HepG2 (cell line): ENCODE data around the gene BLMH. TPM values are rescaled to one million over a fixed set of nuclear protein-coding genes. Genes with fewer than 3 reads are reported as not detected.
A peak's percentile ranks its signal among the peaks of the same experiment; 100 is the strongest.

Source experiments
- ATAC-seq: fragments of 200-7000 bp; cut with Tn5 transposase; 3 replicates; pipeline ENCODE4 v1.9.1; 2020; ENCODE audit warnings: mild to moderate bottlenecking, moderate library complexity
- BruUV-seq: library from RNA; stranded (reverse); fragments of 400-500 nt; replicated peaks from 2 replicates; lab custom pipeline; 2021; lab: Mats Ljungman, UMichigan
- CTCF ChIA-PET: fragments of 300-600 bp; formaldehyde crosslinking; extraction: SDS; loops from one replicate; lab custom pipeline; 2021; ENCODE audit warnings: low total read pairs, inconsistent platforms, low intra/inter-chr PET ratio; lab: Yijun Ruan, JAX
- POLR2A ChIA-PET: fragments of 350-600 bp; sonication (Branson Sonifier 250); formaldehyde crosslinking; loops from one replicate; lab custom pipeline; 2020; ENCODE audit warnings: antibody characterized with exemption, inconsistent platforms; lab: Yijun Ruan, JAX
- DNase-seq: peaks from one replicate; pipeline ENCODE4 v3.0.0-alpha.2; 2015; ENCODE audit warnings: low spot score
- FAIRE-seq: peaks from 3 replicates; lab custom pipeline; 2011; peaks lifted over from hg19 to GRCh38; lab: Jason Lieb, UNC
- H2AFZ ChIP-seq: one replicate; pipeline ENCODE4 v1.6.1; 2011; ENCODE audit warnings: low read length, inconsistent platforms
- H3K27ac ChIP-seq: fragments of 300-600 bp; 3 replicates; pipeline ENCODE4 v1.8.0; 2011; ENCODE audit warnings: mixed run types, mild to moderate bottlenecking, mixed read lengths, low read length, inconsistent platforms; ENCODE audit not compliant: insufficient read depth; ENCODE audit errors: extremely low read length
- H3K27me3 ChIP-seq, 2 experiments: fragments of 200-600 bp in 1 of 2; 2 replicates in 1 of 2; 3 replicates in 1 of 2; pipeline versions ENCODE4 v1.6.0 to v1.8.0; 2011; ENCODE audit warnings: low read length in 2 of 2, mild to moderate bottlenecking in 2 of 2, moderate library complexity in 2 of 2, inconsistent platforms in 1 of 2; ENCODE audit not compliant: insufficient read depth in 2 of 2, control insufficient read depth in 1 of 2
- H3K36me3 ChIP-seq, 2 experiments: fragments of 200-600 bp in 1 of 2; replicated peaks in 1 of 2; 2 replicates in 1 of 2; 3 replicates in 1 of 2; pipeline versions ENCODE4 v1.5.1 to v1.8.0; 2011; ENCODE audit warnings: low read length in 2 of 2, inconsistent platforms in 1 of 2; ENCODE audit not compliant: insufficient read depth in 2 of 2, control insufficient read depth in 1 of 2
- H3K4me1 ChIP-seq: 2 replicates; pipeline ENCODE4 v1.5.1; 2012; ENCODE audit warnings: low read length, inconsistent platforms; ENCODE audit not compliant: insufficient read depth
- H3K4me2 ChIP-seq: 2 replicates; pipeline ENCODE4 v1.6.0; 2011; ENCODE audit warnings: low read depth, low read length, inconsistent platforms
- H3K4me3 ChIP-seq, 3 experiments: fragments of 200-600 bp in 1 of 3; sonication (generic), shearing (Covaris generic) in 1 of 3; replicated peaks in 1 of 3; 2 replicates each; pipeline ENCODE4 v1.5.1; 2011 to 2016; ENCODE audit warnings: low read length in 3 of 3, inconsistent platforms in 2 of 3, low read depth in 2 of 3, mild to moderate bottlenecking in 2 of 3, control low read depth in 1 of 3, mixed read lengths in 1 of 3; ENCODE audit not compliant: insufficient read depth in 1 of 3
- H3K79me2 ChIP-seq: one replicate; pipeline ENCODE4 v1.6.1; 2011; ENCODE audit warnings: low read length, inconsistent platforms; ENCODE audit not compliant: insufficient read depth
- H3K9ac ChIP-seq: 2 replicates; pipeline ENCODE4 v1.6.0; 2011; ENCODE audit warnings: mild to moderate bottlenecking, low read depth, low read length, inconsistent platforms; ENCODE audit not compliant: insufficient read depth
- H3K9me3 ChIP-seq: 2 replicates; pipeline ENCODE4 v1.5.1; 2012; ENCODE audit warnings: mild to moderate bottlenecking, low read length
- H4K20me1 ChIP-seq: 2 replicates; pipeline ENCODE4 v1.6.0; 2011; ENCODE audit warnings: inconsistent platforms, mild to moderate bottlenecking, low read length, moderate library complexity; ENCODE audit not compliant: insufficient read depth
- ATF1 ChIP-seq: IDR thresholded peaks from 2 replicates; pipeline ENCODE4 v1.6.1; 2016; ENCODE audit warnings: mild to moderate bottlenecking, control low read depth
- CBX2 ChIP-seq, 2 experiments: fragments of 200-600 bp in 1 of 2; sonication (generic); formaldehyde crosslinking in 1 of 2; IDR thresholded peaks; 2 replicates each; pipeline versions ENCODE4 v1.7.0 to v1.8.1; 2018 to 2022; ENCODE audit warnings: low read depth in 2 of 2, low read length in 1 of 2, mild to moderate bottlenecking in 1 of 2, missing genetic modification reagents in 1 of 2
- HCFC1 ChIP-seq: fragments of 150-350 bp; IDR thresholded peaks from 2 replicates; pipeline ENCODE4 v1.6.1; 2014; ENCODE audit warnings: low read depth, low read length
- MATR3 ChIP-seq: sonication (generic); formaldehyde crosslinking; IDR thresholded peaks from 2 replicates; pipeline ENCODE4 v1.4.0; 2020; ENCODE audit warnings: missing genetic modification reagents
- MNT ChIP-seq: fragments of 450-650 bp; IDR thresholded peaks from 2 replicates; pipeline ENCODE4 v1.6.1; 2016
- NFIB ChIP-seq: sonication (generic); formaldehyde crosslinking; IDR thresholded peaks from 2 replicates; pipeline ENCODE4 v1.9.0; 2021; ENCODE audit warnings: missing genetic modification reagents, mild to moderate bottlenecking, borderline replicate concordance
- NFYC ChIP-seq: IDR thresholded peaks from 2 replicates; pipeline ENCODE4 v1.6.1; 2016; ENCODE audit warnings: missing genetic modification reagents, missing compliant biosample characterization
- REL ChIP-seq: sonication (generic); formaldehyde crosslinking; conservative IDR thresholded peaks from 2 replicates; pipeline ENCODE4 v1.8.0; 2022; ENCODE audit warnings: mild to moderate bottlenecking, missing genetic modification reagents, moderate library complexity
- REST ChIP-seq, 2 experiments: IDR thresholded peaks; 2 replicates each; pipeline ENCODE4 v1.6.1; 2011 to 2012; ENCODE audit warnings: low read length in 2 of 2, borderline replicate concordance in 1 of 2, low read depth in 1 of 2, mild to moderate bottlenecking in 1 of 2, moderate library complexity in 1 of 2
- ZEB1 ChIP-seq: IDR thresholded peaks from 2 replicates; pipeline ENCODE4 v1.6.1; 2012; ENCODE audit warnings: mild to moderate bottlenecking, low read depth, inconsistent platforms; ENCODE audit not compliant: insufficient replicate concordance
- ZFP62 ChIP-seq: sonication (generic); formaldehyde crosslinking; IDR thresholded peaks from 2 replicates; pipeline ENCODE4 v1.4.0; 2020; ENCODE audit warnings: missing genetic modification reagents
- ZNF33A ChIP-seq: sonication (generic); formaldehyde crosslinking; IDR thresholded peaks from 2 replicates; pipeline ENCODE4 v1.5.1; 2020; ENCODE audit warnings: missing genetic modification reagents, mild to moderate bottlenecking, moderate library complexity, borderline replicate concordance
- ZNF512B ChIP-seq: sonication (generic); formaldehyde crosslinking; IDR thresholded peaks from 2 replicates; pipeline ENCODE4 v1.5.1; 2020; ENCODE audit warnings: missing genetic modification reagents, mild to moderate bottlenecking, borderline replicate concordance
- ZNF577 ChIP-seq: sonication (generic); formaldehyde crosslinking; IDR thresholded peaks from 2 replicates; pipeline ENCODE4 v1.4.0; 2020; ENCODE audit warnings: mild to moderate bottlenecking, low read depth, missing genetic modification reagents, borderline replicate concordance
- WGBS: methylation state at CpG from one replicate; pipeline ENCODE4 v1.1.6; 2017; ENCODE audit warnings: low lambda C conversion rate; 5-methylcytosine and 5-hydroxymethylcytosine counted together
- in situ Hi-C: cut with HindIII; loops from 2 replicates; pipeline ENCODE4 v1.10.0; 2017; ENCODE audit warnings: low pct_unique_long_range_greater_than_20kb; ENCODE audit not compliant: extremely low pct_ligation_motif_present
- intact Hi-C: fragments of 100-400 bp; cut with micrococcal nuclease; formaldehyde crosslinking; loops from one replicate; pipeline ENCODE4 v1.10.0; 2022; ENCODE audit not compliant: unreplicated experiment
- polyA plus RNA-seq, 8 experiments: library from polyadenylated mRNA; depleted of rRNA in 3 of 8; stranded (reverse) in 7 of 8; unstranded in 1 of 8; fragments of >200 nt; fragmentation: Illumina TruSeq in 4 of 8; extraction: Trizol in 4 of 8; gene quantifications; 2 replicates each; pipeline versions ENCODE4 v1.2.1 to v1.2.3, GENCODE V29; 2011 to 2016; ENCODE audit warnings: low read depth in 4 of 8, missing spikeins in 1 of 8, mixed read lengths in 1 of 8; ENCODE audit not compliant: insufficient read depth in 1 of 8
- total RNA-seq, 5 experiments: library from RNA; depleted of rRNA; stranded (reverse); fragments of >200 nt; fragmentation: Illumina TruSeq; extraction: Trizol; gene quantifications; 2 replicates each; pipeline ENCODE4 v1.2.3, GENCODE V29; 2016; ENCODE audit warnings: low read depth in 1 of 5

BLMH gene
- total and polyA plus RNA-seq, 2 of the 13 experiments (the other 11 are each of a cell fraction or from before 2014, with no cell fraction given) = 12.1 to 41.0 TPM

GRCh38 chr17:30336369-30337171, 44.8 kb upstream of the BLMH start:
- in situ Hi-C loops (loop anchor here (5.0 kb wide), 1 partner anchor 44 kb away; the partner anchor contains the start of gene BLMH), intact Hi-C loops (loop anchor here (1.0 to 5.0 kb wide), 5 partner anchors 37 to 232 kb away; no protein-coding TSS in a partner anchor)
- DNase-seq (peak; percentile 95), FAIRE-seq (peak; percentile 90), ATAC-seq (peak; percentile 76)
- no TSS peak for BruUV-seq
- Histone ChIP-seq H4K20me1 (no peaks in the 10 kb centered on the region), H3K9me3 (no peaks in the 10 kb centered on the region), H3K27ac (peak overlapping the region; percentile 94), H3K4me3 (peak overlapping the region; percentile 44 to 63 (median 53); a peak in 5 of 6 replicates), H2AFZ (no peak overlapping the region), H3K27me3 (no peaks in the 10 kb centered on the region), H3K4me1 (peaks cover 85% of the 10 kb centered on the region), H3K79me2 (no peaks in the 10 kb centered on the region), H3K36me3 (no peaks in the 10 kb centered on the region), H3K9ac (peak overlapping the region; percentile 76), H3K4me2 (peak overlapping the region; percentile 82)
- under 1% methylated on average over 8 of the region's 8 CpGs for WGBS
- CTCF ChIA-PET = interaction anchor here (0.7 to 2.2 kb wide), 5 partner anchors 38 to 232 kb away, joined by 3 to 15 read pairs (median 12); no protein-coding TSS in a partner anchor
- POLR2A ChIA-PET = interaction anchor here (0.7 to 4.3 kb wide), 12 partner anchors 9 to 232 kb away, joined by 3 to 22 read pairs (median 8); partner anchors contain the start of gene BLMH
- no peak for TF ChIP-seq CBX2 (IDR thresholded peaks at IDR 0.05; ENCODE audit: low read depth, low read length)
- TF ChIP-seq CBX2 (CRISPR knock-in tag; IDR thresholded peaks at IDR 0.05; ENCODE audit: low read depth) = no peak
- TF ChIP-seq ZNF512B (CRISPR knock-in tag) = no peak
- no peak for TF ChIP-seq NFIB (CRISPR knock-in tag)
- TF ChIP-seq ZEB1 = peak; percentile 33
- no peak for TF ChIP-seq MATR3 (CRISPR knock-in tag)
- no peak for TF ChIP-seq MNT
- TF ChIP-seq ZNF33A (CRISPR knock-in tag) = no peak
- peak; percentile 15; the same call in 1 of the 2 replicates for TF ChIP-seq ATF1
- TF ChIP-seq REL (CRISPR knock-in tag) = no peak
- TF ChIP-seq HCFC1 = no peak
- TF ChIP-seq ZFP62 (CRISPR knock-in tag) = no peak
- TF ChIP-seq REST (IDR thresholded peaks at IDR 0.05; ENCODE audit: borderline replicate concordance in 1 of 2, low read depth in 1 of 2, low read length in 2 of 2) = no peak
- no peak; the same call in 1 of the 2 replicates for TF ChIP-seq NFYC (CRISPR knock-in tag)
- TF ChIP-seq ZNF577 = no peak
